ENCODE results near the gene SOX11.

GRCh38 chr2:5735521-5735861, 43.3 kb downstream of the SOX11 start:
- no peak for TF ChIP-seq CTCF (IDR thresholded peaks at IDR 0.05; ENCODE audit: insufficient read depth, low read depth, low read length)
- no peak for TF ChIP-seq EZH2 (IDR thresholded peaks at IDR 0.05; ENCODE audit: insufficient read depth, low read length)
